ENCODE measurements around the gene CHST14.

GRCh38 chr15:40508216-40508615, 37.4 kb downstream of the CHST14 start:
- TF ChIP-seq POLR2A (IDR thresholded peaks at IDR 0.05), result no peak
- TF ChIP-seq, protein P1, sequence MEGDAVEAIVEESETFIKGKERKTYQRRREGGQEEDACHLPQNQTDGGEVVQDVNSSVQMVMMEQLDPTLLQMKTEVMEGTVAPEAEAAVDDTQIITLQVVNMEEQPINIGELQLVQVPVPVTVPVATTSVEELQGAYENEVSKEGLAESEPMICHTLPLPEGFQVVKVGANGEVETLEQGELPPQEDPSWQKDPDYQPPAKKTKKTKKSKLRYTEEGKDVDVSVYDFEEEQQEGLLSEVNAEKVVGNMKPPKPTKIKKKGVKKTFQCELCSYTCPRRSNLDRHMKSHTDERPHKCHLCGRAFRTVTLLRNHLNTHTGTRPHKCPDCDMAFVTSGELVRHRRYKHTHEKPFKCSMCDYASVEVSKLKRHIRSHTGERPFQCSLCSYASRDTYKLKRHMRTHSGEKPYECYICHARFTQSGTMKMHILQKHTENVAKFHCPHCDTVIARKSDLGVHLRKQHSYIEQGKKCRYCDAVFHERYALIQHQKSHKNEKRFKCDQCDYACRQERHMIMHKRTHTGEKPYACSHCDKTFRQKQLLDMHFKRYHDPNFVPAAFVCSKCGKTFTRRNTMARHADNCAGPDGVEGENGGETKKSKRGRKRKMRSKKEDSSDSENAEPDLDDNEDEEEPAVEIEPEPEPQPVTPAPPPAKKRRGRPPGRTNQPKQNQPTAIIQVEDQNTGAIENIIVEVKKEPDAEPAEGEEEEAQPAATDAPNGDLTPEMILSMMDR (IDR thresholded peaks at IDR 0.05), result no peak
